ENCODE results near the gene RFTN1. TPM values are rescaled to one million over a fixed set of nuclear protein-coding genes. Genes with fewer than 3 reads are reported as not detected.

The RFTN1 gene
- total and polyA plus RNA-seq, 2 donors (not counting 1 experiment from before 2014, with no cell fraction given): 32.4 to 156 TPM

- Mint-ChIP-seq H3K4me1 (peaks cover 45% of the 10 kb centered on the region), H3K27me3 (no peaks in the 10 kb centered on the region), H3K27ac (no peak overlapping the region), H3K4me3 (no peak overlapping the region), H3K9me3 (ENCODE audit: insufficient read depth) (no peaks in the 10 kb centered on the region)
- H3K9me3 ChIP-seq (ENCODE audit: control extremely low read depth in 1 of 3, control insufficient read depth in 2 of 3, insufficient read depth in 1 of 3, low read length in 2 of 3): no peaks in the 10 kb centered on the region
- H3K27ac ChIP-seq (ENCODE audit: low read length in 2 of 2): peak overlapping the region in 1 of 2 donors; percentile 28
- no peak overlapping the region for H2AFZ ChIP-seq (ENCODE audit: insufficient read depth, low read depth, low read length, poor library complexity, severe bottlenecking)
- H3K4me2 ChIP-seq (replicated peaks; ENCODE audit: low read depth, low read length, poor library complexity, severe bottlenecking): no peak overlapping the region
- POLR2A ChIA-PET: no interaction called here
- no peaks in the 10 kb centered on the region for H4K20me1 ChIP-seq (ENCODE audit: control insufficient read depth, insufficient read depth, low read length, poor library complexity, severe bottlenecking)
- DNase-seq (no peak), ATAC-seq (ENCODE audit: low read depth) (no peak)
- H3K36me3 ChIP-seq (replicated peaks in 1 of 2; ENCODE audit: control extremely low read depth in 1 of 2, control insufficient read depth in 1 of 2, extremely low read depth in 1 of 2, insufficient read depth in 2 of 2, low read length in 1 of 2): peaks cover 3% of the 10 kb centered on the region in 2 experiments
- WGBS (ENCODE audit: insufficient coverage): 92% methylated on average over 1 of the region's 2 CpGs
- TF ChIP-seq EZH2 (IDR thresholded peaks at IDR 0.05; ENCODE audit: borderline replicate concordance, insufficient read depth, low read depth, low read length, poor library complexity, severe bottlenecking) (no peak), CTCF (IDR thresholded peaks at IDR 0.05) (no peak)
- no peak overlapping the region for H3K9ac ChIP-seq (ENCODE audit: low read length)
- intact Hi-C loops (cut with micrococcal nuclease): no loop called here
- H3K79me2 ChIP-seq (ENCODE audit: control insufficient read depth, insufficient read depth, low read length): no peaks in the 10 kb centered on the region
- CTCF ChIA-PET: interaction anchor here (1.0 to 1.3 kb wide), 2 partner anchors 9 to 13 kb away, joined by 3 read pairs; no protein-coding TSS in a partner anchor
- H3K27me3 ChIP-seq (replicated peaks in 1 of 4; ENCODE audit: control extremely low read depth in 1 of 4, control insufficient read depth in 3 of 4, insufficient read depth in 4 of 4, low read length in 3 of 4): no peaks in the 10 kb centered on the region
- H3K4me3 ChIP-seq (ENCODE audit: control extremely low read depth in 1 of 5, extremely low read depth in 1 of 5, insufficient read depth in 1 of 5, low read depth in 2 of 5, low read length in 4 of 5): no peak overlapping the region
- peaks cover 32 to 34% of the 10 kb centered on the region in 2 donors for H3K4me1 ChIP-seq (ENCODE audit: control insufficient read depth in 2 of 2, insufficient read depth in 2 of 2, low read length in 2 of 2)
These were observed 210.4 kb downstream of the RFTN1 start for GRCh38 chr3:16303037-16303575.

GRCh38 chr3:16302082-16302631, 211.3 kb downstream of the RFTN1 start:
- POLR2A ChIA-PET: no interaction called here
- Mint-ChIP-seq H3K27me3 (no peaks in the 10 kb centered on the region), H3K27ac (no peak overlapping the region), H3K4me1 (peaks cover 48% of the 10 kb centered on the region), H3K9me3 (ENCODE audit: insufficient read depth) (no peaks in the 10 kb centered on the region), H3K4me3 (no peak overlapping the region)
- H3K36me3 ChIP-seq (replicated peaks in 1 of 2; ENCODE audit: control extremely low read depth in 1 of 2, control insufficient read depth in 1 of 2, extremely low read depth in 1 of 2, insufficient read depth in 2 of 2, low read length in 1 of 2): peaks cover 0 to 3% of the 10 kb centered on the region in 2 experiments
- no peak overlapping the region for H3K4me2 ChIP-seq (replicated peaks; ENCODE audit: low read depth, low read length, poor library complexity, severe bottlenecking)
- H2AFZ ChIP-seq (ENCODE audit: insufficient read depth, low read depth, low read length, poor library complexity, severe bottlenecking): no peak overlapping the region
- H3K4me3 ChIP-seq (ENCODE audit: control extremely low read depth in 1 of 5, extremely low read depth in 1 of 5, insufficient read depth in 1 of 5, low read depth in 2 of 5, low read length in 4 of 5): no peak overlapping the region
- CTCF ChIA-PET: interaction anchor here (1.4 to 2.7 kb wide), 2 partner anchors 11 to 13 kb away, joined by 3 to 20 read pairs; no protein-coding TSS in a partner anchor
- H3K4me1 ChIP-seq (ENCODE audit: control insufficient read depth in 2 of 2, insufficient read depth in 2 of 2, low read length in 2 of 2): peaks cover 32 to 35% of the 10 kb centered on the region in 2 donors
- no peaks in the 10 kb centered on the region for H3K79me2 ChIP-seq (ENCODE audit: control insufficient read depth, insufficient read depth, low read length)
- no peaks in the 10 kb centered on the region for H4K20me1 ChIP-seq (ENCODE audit: control insufficient read depth, insufficient read depth, low read length, poor library complexity, severe bottlenecking)
- intact Hi-C loops (cut with micrococcal nuclease): no loop called here
- no peaks in the 10 kb centered on the region for H3K27me3 ChIP-seq (replicated peaks in 1 of 4; ENCODE audit: control extremely low read depth in 1 of 4, control insufficient read depth in 3 of 4, insufficient read depth in 4 of 4, low read length in 3 of 4)
- ATAC-seq (ENCODE audit: low read depth): no peak
- WGBS (ENCODE audit: insufficient coverage): 100% methylated on average over 4 of the region's 6 CpGs
- H3K9me3 ChIP-seq (ENCODE audit: control extremely low read depth in 1 of 3, control insufficient read depth in 2 of 3, insufficient read depth in 1 of 3, low read length in 2 of 3): no peaks in the 10 kb centered on the region
- no peak overlapping the region for H3K27ac ChIP-seq (ENCODE audit: low read length in 2 of 2)
- H3K9ac ChIP-seq (ENCODE audit: low read length): no peak overlapping the region
- no peak for DNase-seq
- TF ChIP-seq CTCF (IDR thresholded peaks at IDR 0.05): no peak
- no peak for TF ChIP-seq EZH2 (IDR thresholded peaks at IDR 0.05; ENCODE audit: borderline replicate concordance, insufficient read depth, low read depth, low read length, poor library complexity, severe bottlenecking)
